Activated CD8-positive, alpha-beta memory T cell treated with anti-CD3 and anti-CD28 coated beads, Interleukin-2, amount 50 U/mL, for 4 hours (primary cell): ENCODE measurements around the gene NBPF12.
"Not testable (repeated sequence)": the region's sequence is repeated elsewhere in the genome, so short reads cannot be mapped to it uniquely, and the experiment has no call there.

ENCODE experiments used
- DNase-seq: peaks from one replicate; pipeline ENCODE4 v3.0.0-alpha.2; 2020

Gene NBPF12, protein sequence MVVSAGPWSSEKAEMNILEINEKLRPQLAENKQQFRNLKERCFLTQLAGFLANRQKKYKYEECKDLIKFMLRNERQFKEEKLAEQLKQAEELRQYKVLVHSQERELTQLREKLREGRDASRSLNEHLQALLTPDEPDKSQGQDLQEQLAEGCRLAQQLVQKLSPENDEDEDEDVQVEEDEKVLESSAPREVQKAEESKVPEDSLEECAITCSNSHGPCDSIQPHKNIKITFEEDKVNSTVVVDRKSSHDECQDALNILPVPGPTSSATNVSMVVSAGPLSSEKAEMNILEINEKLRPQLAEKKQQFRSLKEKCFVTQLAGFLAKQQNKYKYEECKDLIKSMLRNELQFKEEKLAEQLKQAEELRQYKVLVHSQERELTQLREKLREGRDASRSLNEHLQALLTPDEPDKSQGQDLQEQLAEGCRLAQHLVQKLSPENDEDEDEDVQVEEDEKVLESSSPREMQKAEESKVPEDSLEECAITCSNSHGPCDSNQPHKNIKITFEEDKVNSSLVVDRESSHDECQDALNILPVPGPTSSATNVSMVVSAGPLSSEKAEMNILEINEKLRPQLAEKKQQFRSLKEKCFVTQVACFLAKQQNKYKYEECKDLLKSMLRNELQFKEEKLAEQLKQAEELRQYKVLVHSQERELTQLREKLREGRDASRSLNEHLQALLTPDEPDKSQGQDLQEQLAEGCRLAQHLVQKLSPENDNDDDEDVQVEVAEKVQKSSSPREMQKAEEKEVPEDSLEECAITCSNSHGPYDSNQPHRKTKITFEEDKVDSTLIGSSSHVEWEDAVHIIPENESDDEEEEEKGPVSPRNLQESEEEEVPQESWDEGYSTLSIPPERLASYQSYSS (N-terminal part only)

DNA sequence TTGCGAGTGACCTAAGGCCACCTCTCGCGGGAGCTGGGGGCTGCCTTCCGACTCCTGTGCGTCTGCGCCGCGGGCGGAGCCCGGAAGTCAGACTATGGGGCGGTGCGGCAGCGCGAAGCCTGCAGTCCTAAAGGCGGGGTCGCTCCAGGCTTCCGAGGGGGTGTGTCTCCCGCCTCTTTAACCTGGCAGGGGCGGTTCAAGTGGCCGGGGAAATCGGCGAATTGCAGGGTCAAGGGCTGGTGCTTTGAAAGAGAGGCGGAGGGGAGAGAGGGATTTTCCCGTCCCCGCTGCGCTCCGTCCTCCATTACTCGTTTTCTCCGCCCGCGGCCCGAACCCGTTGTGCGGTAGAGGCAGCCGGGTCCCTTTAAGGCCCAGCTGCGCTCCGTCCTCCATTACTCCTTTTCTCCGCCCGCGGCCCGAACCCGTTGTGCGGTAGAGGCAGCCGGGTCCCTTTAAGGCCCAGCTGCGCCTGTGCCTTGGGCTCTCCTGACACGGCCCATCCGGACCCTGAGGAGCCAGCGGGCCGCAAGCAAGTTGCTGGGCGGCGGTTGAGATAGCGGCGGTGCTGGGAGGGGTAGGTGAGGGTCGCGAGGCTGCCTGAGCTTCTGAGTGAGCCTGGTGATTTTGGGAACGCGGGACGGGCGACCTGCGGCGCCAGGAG, at the start of gene NBPF12:
Gene NBPF12, plus strand, starts transcription at position 83 of the 661 bp plus-strand sequence. CDS start 21,820 bp downstream, outside the sequence.
- peak; percentile 78 for DNase-seq

DNA sequence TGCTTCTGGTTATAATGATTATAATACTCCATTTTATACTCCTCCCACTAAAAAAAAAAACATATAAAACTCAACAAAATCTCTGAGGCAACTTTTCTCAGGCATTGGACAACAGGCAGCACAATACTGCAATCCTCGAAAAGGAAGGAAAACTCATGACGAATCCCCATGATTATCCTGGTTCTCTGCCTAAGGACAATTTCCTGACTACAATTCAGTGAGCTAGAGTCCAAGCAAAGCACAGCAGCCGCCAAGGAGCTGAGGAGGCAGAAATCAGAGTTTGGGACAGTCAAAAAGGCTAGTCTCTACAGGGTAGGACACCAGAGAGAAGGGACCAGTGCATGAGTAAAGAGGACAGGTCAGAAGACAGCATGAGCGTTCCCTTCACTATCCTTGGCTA, 46.8 kb upstream of the NBPF12 start:
- not testable (repeated sequence) for DNase-seq

GRCh38 chr1:146892331-146892730, 45.8 kb upstream of the NBPF12 start:
- DNase-seq: not testable (repeated sequence)

- DNase-seq: not testable (repeated sequence)
Observed at GRCh38 chr1:146907565-146908261, 30.4 kb upstream of the NBPF12 start.

GRCh38 chr1:146912975-146913374, 25.1 kb upstream of the NBPF12 start:
- not testable (repeated sequence) for DNase-seq

DNA sequence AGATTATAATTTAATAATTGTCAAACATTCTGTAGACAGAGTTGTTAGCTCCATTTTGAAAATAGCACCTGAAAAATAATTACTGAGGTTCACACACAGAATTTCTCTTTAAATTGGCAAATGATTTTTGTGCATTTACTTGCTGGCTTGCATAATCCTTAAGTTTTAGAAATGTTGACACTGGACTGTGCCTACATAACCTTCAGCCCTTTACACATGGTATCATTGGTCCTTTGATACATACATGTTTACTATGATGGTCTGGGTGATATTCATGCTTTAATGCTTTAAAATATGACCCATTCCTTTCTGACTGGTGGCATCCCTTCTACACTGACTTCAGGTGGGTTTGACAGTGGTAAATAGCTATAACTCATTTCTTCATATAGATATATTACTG, 17.3 kb upstream of the NBPF12 start:
- not testable (repeated sequence) for DNase-seq

DNA sequence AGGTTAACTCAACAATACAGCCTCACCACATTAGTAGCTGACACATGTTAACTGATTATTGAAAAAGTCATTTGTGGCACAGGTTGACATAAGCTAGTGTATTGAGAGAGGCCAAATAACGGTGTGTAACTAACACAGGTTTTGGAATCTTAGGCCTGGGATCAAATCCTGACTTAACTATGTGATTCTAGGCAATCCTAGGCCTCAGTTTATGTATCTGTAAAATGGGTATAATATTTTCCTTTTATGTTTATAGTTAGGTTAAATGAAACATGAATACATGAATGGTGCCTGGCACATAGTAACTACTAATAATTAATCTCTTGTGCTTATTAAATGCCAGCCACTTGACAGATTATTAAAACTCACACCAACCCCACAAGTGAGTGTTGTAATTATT, 15.5 kb upstream of the NBPF12 start:
- DNase-seq: not testable (repeated sequence)

- DNase-seq: not testable (repeated sequence)
Observed at GRCh38 chr1:146924106-146924505, 14.0 kb upstream of the NBPF12 start.

- not testable (repeated sequence) for DNase-seq
Observed at GRCh38 chr1:146926413-146926812, 11.7 kb upstream of the NBPF12 start.

DNA sequence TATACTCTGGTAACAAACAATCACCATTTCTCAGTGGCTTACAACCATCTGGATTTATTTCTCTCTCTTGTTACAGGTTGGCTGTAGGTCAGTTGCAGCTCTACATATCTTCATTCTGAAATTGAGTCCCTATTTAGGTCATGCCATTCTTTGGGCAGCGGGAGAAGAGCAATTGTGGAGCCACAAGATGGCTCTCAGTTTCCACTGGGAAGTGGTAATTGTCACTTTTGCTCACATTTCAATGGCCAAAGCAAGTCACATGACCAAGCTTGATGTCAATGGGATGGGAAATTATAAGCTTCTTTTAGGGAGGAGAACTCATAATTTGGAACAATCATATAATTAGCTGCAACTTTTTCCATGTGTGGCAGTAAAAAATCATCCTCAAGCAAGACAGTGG, 7.9 kb upstream of the NBPF12 start:
- DNase-seq: not testable (repeated sequence)

DNA sequence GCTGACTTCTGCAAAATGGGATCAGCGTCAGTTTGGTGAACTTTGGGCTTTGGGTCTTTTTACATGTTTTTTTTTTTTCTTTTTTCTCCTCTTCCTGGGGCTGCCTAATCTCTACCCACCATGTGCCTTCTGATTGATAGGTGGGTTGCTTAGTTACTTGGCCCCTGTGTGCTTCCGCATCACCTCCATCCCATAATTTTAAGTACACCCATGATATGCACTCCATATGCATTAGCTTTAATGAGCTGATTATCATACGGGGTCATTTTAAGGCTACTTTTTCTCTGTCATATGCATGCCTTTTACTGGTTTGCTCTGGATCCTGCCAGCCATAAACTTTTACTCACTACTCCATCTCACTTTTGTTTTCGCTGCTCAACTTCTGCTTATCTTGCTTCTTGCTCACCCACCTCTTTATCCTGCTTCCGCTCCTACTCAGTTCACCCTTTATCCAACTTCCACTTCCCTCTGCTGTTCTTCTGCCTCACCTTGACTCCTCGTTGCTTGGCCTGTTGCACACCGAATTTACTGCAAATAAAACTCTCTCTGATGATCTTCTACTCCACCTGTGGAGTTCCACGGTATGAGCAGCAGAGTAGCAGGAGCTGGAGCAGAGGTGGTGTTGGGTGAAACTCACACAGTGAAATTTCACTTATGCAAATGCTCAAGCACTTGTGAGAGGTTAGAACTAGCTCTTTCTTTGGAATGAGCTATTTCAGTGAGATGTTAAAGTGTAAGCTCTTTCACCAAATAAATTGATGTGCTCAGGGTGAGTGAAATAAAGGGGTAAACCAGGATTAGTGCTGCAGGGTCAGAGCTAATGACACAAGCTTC, 3.5 kb upstream of the NBPF12 start:
- not testable (repeated sequence) for DNase-seq

DNA sequence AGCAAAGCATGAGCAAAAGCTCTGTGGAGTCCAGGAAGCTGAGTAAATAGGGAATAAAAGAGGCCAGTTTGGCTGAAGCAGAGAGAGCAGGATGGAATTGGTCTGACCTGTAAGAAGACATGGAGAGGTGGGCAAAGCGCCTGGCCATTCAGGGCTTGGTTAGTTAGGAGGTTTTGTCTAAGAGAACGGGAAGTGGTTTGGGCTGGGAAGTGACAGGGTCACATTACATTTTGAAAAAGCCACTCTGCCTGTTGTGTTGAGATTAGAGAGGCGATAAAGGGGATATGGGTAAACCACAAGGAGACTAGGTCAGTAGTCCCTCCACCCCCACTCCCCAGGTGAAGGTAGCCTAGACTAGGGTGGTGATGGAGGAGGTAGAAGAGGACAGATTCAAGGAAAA, 662 bp upstream of the NBPF12 start:
- not testable (repeated sequence) for DNase-seq

DNA sequence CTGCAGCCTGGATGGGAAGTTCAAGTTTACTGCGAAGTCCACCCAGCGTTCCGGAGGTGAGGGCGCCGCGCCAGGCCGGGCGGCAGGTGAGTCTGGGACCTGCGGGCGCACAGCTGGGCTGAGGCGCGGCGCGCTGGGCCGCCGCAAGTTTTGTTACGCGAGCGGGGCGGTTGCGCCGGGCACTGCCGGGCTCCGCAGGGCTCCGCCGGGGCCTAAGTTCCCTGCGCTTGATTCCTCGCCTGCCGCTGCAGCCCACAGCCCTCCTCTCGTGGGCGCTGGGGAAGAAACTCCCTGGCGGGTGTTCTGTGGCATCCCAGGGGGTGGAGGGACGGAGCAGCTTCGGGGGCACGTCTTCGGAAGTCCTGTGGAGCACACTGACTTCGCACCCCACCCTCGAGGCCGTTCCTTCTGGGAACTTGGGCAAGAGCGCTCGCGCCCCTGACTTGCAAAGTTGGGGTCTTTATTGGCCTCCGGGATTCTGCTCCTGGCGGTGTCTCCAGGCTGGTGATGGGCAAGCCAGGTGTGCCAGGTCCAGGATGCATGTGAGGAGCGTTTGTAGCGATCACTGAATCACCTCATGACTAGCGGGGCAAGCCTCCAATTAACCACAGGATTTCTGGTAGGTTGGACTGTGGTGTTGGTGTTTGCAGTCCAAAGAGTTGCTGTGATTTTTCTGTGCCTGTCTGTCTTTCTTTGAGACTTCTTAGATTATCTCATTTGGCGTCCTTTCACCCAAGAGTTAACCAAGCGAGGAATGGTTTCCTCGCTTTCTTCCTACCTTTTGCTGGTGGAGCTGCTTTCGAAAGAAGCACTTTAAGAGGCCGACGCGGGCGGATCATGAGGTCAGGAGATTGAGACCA, 1.0 kb downstream of the NBPF12 start:
- DNase-seq: peak; percentile 30

DNA sequence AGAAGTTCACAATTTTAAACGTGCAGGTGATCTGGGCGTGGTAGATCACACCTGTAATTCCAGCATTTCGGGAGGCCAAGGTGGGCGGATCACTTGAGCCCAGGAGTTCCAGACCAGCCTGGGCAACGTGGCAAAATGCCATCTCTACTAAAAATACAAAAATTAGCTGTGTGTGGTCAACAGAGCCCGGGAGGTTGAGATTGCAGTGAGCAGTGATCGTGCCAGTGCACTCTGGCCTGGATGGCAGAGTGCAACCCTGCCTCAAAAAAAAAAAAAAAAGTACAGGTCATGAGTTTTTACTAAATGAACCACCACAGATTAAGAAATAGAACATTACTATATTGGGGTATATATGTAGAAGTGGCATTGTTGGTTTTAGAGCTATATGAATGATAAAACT, 2.2 kb downstream of the NBPF12 start:
- DNase-seq: not testable (repeated sequence)

- not testable (repeated sequence) for DNase-seq
Observed at GRCh38 chr1:146943342-146943886, 5.3 kb downstream of the NBPF12 start.

DNA sequence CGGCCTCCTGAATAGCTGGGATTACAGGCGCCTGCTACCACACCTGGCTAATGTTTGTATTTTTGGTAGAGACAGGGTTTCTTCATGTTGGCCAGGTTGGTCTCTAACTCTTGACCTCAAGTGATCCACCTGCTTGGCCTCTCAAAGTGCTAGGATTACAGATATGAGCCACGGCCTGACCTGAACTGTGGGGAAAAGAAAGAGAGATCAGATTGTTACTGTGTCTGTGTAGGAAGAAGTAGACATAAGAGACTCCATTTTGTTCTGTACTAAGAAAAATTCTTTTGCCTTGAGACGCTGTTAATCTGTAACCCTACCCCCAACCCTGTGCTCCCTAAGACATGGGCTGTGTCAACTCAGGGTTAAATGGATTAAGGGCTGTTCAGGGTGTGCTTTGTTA, 10.0 kb downstream of the NBPF12 start:
- not testable (repeated sequence) for DNase-seq

DNA sequence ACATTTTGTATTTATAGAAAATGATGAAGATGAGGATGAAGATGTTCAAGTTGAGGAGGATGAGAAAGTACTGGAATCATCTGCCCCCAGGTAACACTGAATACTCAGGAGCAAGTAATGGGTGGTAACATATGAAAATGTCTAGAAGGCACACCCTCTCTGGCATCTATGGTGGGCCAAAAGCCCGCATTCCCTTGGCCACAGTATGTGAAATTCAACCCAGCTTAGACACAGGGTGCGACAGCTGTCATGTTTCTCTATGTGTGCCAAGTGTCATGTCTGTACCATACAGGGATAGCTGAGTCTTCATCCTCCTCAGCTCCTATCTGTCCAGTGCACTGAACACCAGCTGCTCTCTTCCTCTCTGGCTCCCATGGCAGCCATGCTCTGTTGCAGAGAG, 26.2 kb downstream of the NBPF12 start:
- DNase-seq: not testable (repeated sequence)

GRCh38 chr1:146966351-146966750, 28.2 kb downstream of the NBPF12 start:
- not testable (repeated sequence) for DNase-seq

- not testable (repeated sequence) for DNase-seq
Observed at GRCh38 chr1:146970656-146971055, 32.5 kb downstream of the NBPF12 start.

DNA sequence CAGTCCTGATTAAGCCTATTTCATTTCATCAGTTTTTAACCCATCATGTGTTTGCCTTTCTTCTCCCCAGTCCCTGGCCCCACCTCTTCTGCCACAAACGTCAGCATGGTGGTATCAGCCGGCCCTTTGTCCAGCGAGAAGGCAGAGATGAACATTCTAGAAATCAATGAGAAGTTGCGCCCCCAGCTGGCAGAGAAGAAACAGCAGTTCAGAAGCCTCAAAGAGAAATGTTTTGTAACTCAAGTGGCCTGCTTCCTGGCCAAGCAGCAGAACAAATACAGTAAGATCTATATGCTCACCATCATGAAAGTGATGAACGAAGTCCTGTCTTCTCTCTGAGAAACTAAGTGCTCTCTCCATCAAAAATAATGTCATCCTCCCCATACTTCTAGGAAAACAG, 34.6 kb downstream of the NBPF12 start:
- DNase-seq: not testable (repeated sequence)
